Measurements from ENCODE around the gene DNALI1.

DNALI1 gene

GRCh38 chr1:37601441-37601840 is 44.7 kb downstream of the DNALI1 start:
- DNase-seq (ENCODE audit: low spot score) = no peak

- DNase-seq (ENCODE audit: low spot score) = peak; percentile 60
Measured at GRCh38 chr1:37602750-37603694, 46.3 kb downstream of the DNALI1 start.

- no peak for DNase-seq (ENCODE audit: low spot score)
Measured at GRCh38 chr1:37605061-37605650, 48.4 kb downstream of the DNALI1 start.

GRCh38 chr1:37605806-37606474 is 49.2 kb downstream of the DNALI1 start:
- no peak for DNase-seq (ENCODE audit: low spot score)

- no peak for DNase-seq (ENCODE audit: low spot score)
Measured at GRCh38 chr1:37606481-37607263, 49.9 kb downstream of the DNALI1 start.

- no peak for DNase-seq (ENCODE audit: low spot score)
Measured at GRCh38 chr1:37609002-37609401, 52.3 kb downstream of the DNALI1 start.

GRCh38 chr1:37609994-37610393 is 53.3 kb downstream of the DNALI1 start:
- no peak for DNase-seq (ENCODE audit: low spot score)

- no peak for DNase-seq (ENCODE audit: low spot score)
Measured at GRCh38 chr1:37612186-37612585, 55.4 kb downstream of the DNALI1 start.

- DNase-seq (ENCODE audit: low spot score) = no peak
Measured at GRCh38 chr1:37614105-37614504, 57.4 kb downstream of the DNALI1 start.

- DNase-seq (ENCODE audit: low spot score) = no peak
Measured at GRCh38 chr1:37616330-37616729, 59.6 kb downstream of the DNALI1 start.

Measured in CD4-positive, alpha-beta T cell treated with Interleukin-2 at 100 ng/mL for 4 hours (primary cell).